ENCODE data around the gene BMPER. TPM values are rescaled to one million over a fixed set of nuclear protein-coding genes. Genes with fewer than 3 reads are reported as not detected.

BMPER gene
- total RNA-seq, 1 donor from 2014 or later: not detected

GRCh38 chr7:34104115-34104514 is 198.8 kb downstream of the BMPER start:
- H3K27me3 Mint-ChIP-seq: no peaks in the 10 kb centered on the region
- intact Hi-C loops (cut with micrococcal nuclease): no loop called here
- no peak overlapping the region for H3K4me3 Mint-ChIP-seq
- H3K9me3 Mint-ChIP-seq: no peaks in the 10 kb centered on the region
- no peak overlapping the region for H3K27ac Mint-ChIP-seq
- H3K36me3 Mint-ChIP-seq (ENCODE audit: low read depth): no peaks in the 10 kb centered on the region
- ChIA-PET CTCF (no interaction called here), POLR2A (no interaction called here)
- no peaks in the 10 kb centered on the region for H3K4me1 Mint-ChIP-seq
- ATAC-seq (ENCODE audit: low read depth): no peak
- no peak for TF ChIP-seq CTCF (IDR thresholded peaks at IDR 0.05)
- no peak for DNase-seq

- no peak for DNase-seq
- Mint-ChIP-seq H3K27ac (no peak overlapping the region), H3K4me1 (no peaks in the 10 kb centered on the region), H3K4me3 (no peak overlapping the region), H3K36me3 (ENCODE audit: low read depth) (no peaks in the 10 kb centered on the region), H3K27me3 (no peaks in the 10 kb centered on the region), H3K9me3 (no peaks in the 10 kb centered on the region)
- ChIA-PET CTCF (no interaction called here), POLR2A (no interaction called here)
- intact Hi-C loops (cut with micrococcal nuclease): no loop called here
- no peak for TF ChIP-seq CTCF (IDR thresholded peaks at IDR 0.05)
- ATAC-seq (ENCODE audit: low read depth): no peak
Measured at GRCh38 chr7:34104992-34105391, 199.7 kb downstream of the BMPER start.

GRCh38 chr7:34107276-34107675 is 201.9 kb downstream of the BMPER start:
- Mint-ChIP-seq H3K9me3 (no peaks in the 10 kb centered on the region), H3K27me3 (no peaks in the 10 kb centered on the region), H3K36me3 (ENCODE audit: low read depth) (no peaks in the 10 kb centered on the region), H3K4me1 (no peaks in the 10 kb centered on the region), H3K4me3 (no peak overlapping the region), H3K27ac (no peak overlapping the region)
- no peak for ATAC-seq (ENCODE audit: low read depth)
- ChIA-PET POLR2A (no interaction called here), CTCF (no interaction called here)
- TF ChIP-seq CTCF (IDR thresholded peaks at IDR 0.05): no peak
- DNase-seq: no peak
- intact Hi-C loops (cut with micrococcal nuclease): no loop called here

- H3K27ac Mint-ChIP-seq: no peak overlapping the region
- H3K4me1 Mint-ChIP-seq: no peaks in the 10 kb centered on the region
- intact Hi-C loops (cut with micrococcal nuclease): no loop called here
- no peak for TF ChIP-seq CTCF (IDR thresholded peaks at IDR 0.05)
- POLR2A ChIA-PET: no interaction called here
- H3K4me3 Mint-ChIP-seq: no peak overlapping the region
- no peaks in the 10 kb centered on the region for H3K9me3 Mint-ChIP-seq
- no peak for ATAC-seq (ENCODE audit: low read depth)
- H3K27me3 Mint-ChIP-seq: no peaks in the 10 kb centered on the region
- H3K36me3 Mint-ChIP-seq (ENCODE audit: low read depth): no peaks in the 10 kb centered on the region
- CTCF ChIA-PET: no interaction called here
- DNase-seq: no peak
Measured at GRCh38 chr7:34108165-34108564, 202.8 kb downstream of the BMPER start.

GRCh38 chr7:34109936-34110780 is 204.8 kb downstream of the BMPER start:
- H3K27me3 Mint-ChIP-seq: no peaks in the 10 kb centered on the region
- TF ChIP-seq CTCF (IDR thresholded peaks at IDR 0.05): no peak
- DNase-seq (no peak), ATAC-seq (ENCODE audit: low read depth) (no peak)
- POLR2A ChIA-PET: no interaction called here
- CTCF ChIA-PET: no interaction called here
- no peaks in the 10 kb centered on the region for H3K36me3 Mint-ChIP-seq (ENCODE audit: low read depth)
- intact Hi-C loops (cut with micrococcal nuclease): no loop called here
- H3K4me3 Mint-ChIP-seq: no peak overlapping the region
- no peak overlapping the region for H3K27ac Mint-ChIP-seq
- H3K4me1 Mint-ChIP-seq: no peaks in the 10 kb centered on the region
- peaks cover 4% of the 10 kb centered on the region for H3K9me3 Mint-ChIP-seq

All from activated B cell treated with CpG ODN at 0.5 μM for 24 hours (primary cell).